Measurements from ENCODE around the gene SLC15A1.

The SLC15A1 gene

GRCh38 chr13:98779695-98780094, 27.2 kb upstream of the SLC15A1 start:
- H3K79me1 ChIP-seq (ENCODE audit: low read depth, low read length): no peaks in the 10 kb centered on the region
- no peak overlapping the region for H3K18ac ChIP-seq (ENCODE audit: low read length)
- H2AFZ ChIP-seq (ENCODE audit: low read length): no peak overlapping the region
- DNase-seq (ENCODE audit: low spot score): no peak
- no peak overlapping the region for H2BK5ac ChIP-seq (ENCODE audit: low read length)
- no peak overlapping the region for H2BK12ac ChIP-seq (ENCODE audit: low read length)
- H3K23ac ChIP-seq (ENCODE audit: low read depth, low read length, poor library complexity): no peak overlapping the region
- H3K9me3 ChIP-seq (replicated peaks in 1 of 2; ENCODE audit: control insufficient read depth in 2 of 2, insufficient read depth in 1 of 2, low read depth in 1 of 2, low read length in 2 of 2): peaks cover 0 to 2% of the 10 kb centered on the region in 2 donors
- no peak overlapping the region for H2BK120ac ChIP-seq (ENCODE audit: low read depth, low read length)
- no peak overlapping the region for H3K4me2 ChIP-seq (ENCODE audit: insufficient read depth, low read length, poor library complexity, severe bottlenecking)
- H3K9ac ChIP-seq (ENCODE audit: low read depth, low read length, poor library complexity): no peak overlapping the region
- no peak overlapping the region for H3K4me3 ChIP-seq (ENCODE audit: low read length in 2 of 2)
- H3K36me3 ChIP-seq (replicated peaks in 1 of 2; ENCODE audit: control insufficient read depth in 2 of 2, insufficient read depth in 2 of 2, low read length in 2 of 2): no peaks in the 10 kb centered on the region
- H3K14ac ChIP-seq (ENCODE audit: low read length): no peak overlapping the region
- H2AK5ac ChIP-seq (ENCODE audit: low read depth, low read length): no peak overlapping the region
- no peak overlapping the region for H2BK15ac ChIP-seq (ENCODE audit: low read length)
- H3K27me3 ChIP-seq (ENCODE audit: control insufficient read depth in 3 of 3, insufficient read depth in 3 of 3, low read depth in 1 of 3, low read length in 3 of 3): peaks cover 0 to 8% (median 0%) of the 10 kb centered on the region in 3 experiments
- H3K4me1 ChIP-seq (ENCODE audit: control insufficient read depth in 2 of 2, insufficient read depth in 1 of 2, low read depth in 1 of 2, low read length in 2 of 2): peaks cover 0 to 2% of the 10 kb centered on the region in 2 donors
- no CpG with 5 or more reads among the region's 1 CpG for WGBS, 2 donors (ENCODE audit: extremely low coverage in 2 of 2, insufficient read length in 2 of 2, insufficient replicate concordance in 1 of 2)
- no peak overlapping the region for H4K8ac ChIP-seq (ENCODE audit: low read depth, low read length)
- no peak overlapping the region for H3K4ac ChIP-seq (ENCODE audit: low read length)
- no peak overlapping the region for H3K27ac ChIP-seq (replicated peaks; ENCODE audit: low read length)
- H4K91ac ChIP-seq (ENCODE audit: low read depth, low read length, poor library complexity): no peak overlapping the region

GRCh38 chr13:98778749-98779148, 26.3 kb upstream of the SLC15A1 start:
- H4K91ac ChIP-seq (ENCODE audit: low read depth, low read length, poor library complexity): no peak overlapping the region
- H3K4me3 ChIP-seq (ENCODE audit: low read length in 2 of 2): no peak overlapping the region

GRCh38 chr13:98776644-98777043, 24.2 kb upstream of the SLC15A1 start:
- Histone ChIP-seq H3K23ac (ENCODE audit: low read depth, low read length, poor library complexity) (no peak overlapping the region), H3K9me3 (replicated peaks in 1 of 2; ENCODE audit: control insufficient read depth in 2 of 2, insufficient read depth in 1 of 2, low read depth in 1 of 2, low read length in 2 of 2) (no peaks in the 10 kb centered on the region), H2BK5ac (ENCODE audit: low read length) (no peak overlapping the region), H3K4ac (ENCODE audit: low read length) (no peak overlapping the region), H2BK15ac (ENCODE audit: low read length) (no peak overlapping the region), H2AFZ (ENCODE audit: low read length) (no peak overlapping the region), H3K27me3 (ENCODE audit: control insufficient read depth in 3 of 3, insufficient read depth in 3 of 3, low read depth in 1 of 3, low read length in 3 of 3) (no peaks in the 10 kb centered on the region), H2BK12ac (ENCODE audit: low read length) (no peak overlapping the region), H2AK5ac (ENCODE audit: low read depth, low read length) (no peak overlapping the region), H4K91ac (ENCODE audit: low read depth, low read length, poor library complexity) (no peak overlapping the region), H3K27ac (replicated peaks; ENCODE audit: low read length) (no peak overlapping the region), H3K4me3 (ENCODE audit: low read length in 2 of 2) (no peak overlapping the region), H3K4me1 (ENCODE audit: control insufficient read depth in 2 of 2, insufficient read depth in 1 of 2, low read depth in 1 of 2, low read length in 2 of 2) (no peaks in the 10 kb centered on the region), H3K79me1 (ENCODE audit: low read depth, low read length) (no peaks in the 10 kb centered on the region), H2BK120ac (ENCODE audit: low read depth, low read length) (no peak overlapping the region), H4K8ac (ENCODE audit: low read depth, low read length) (no peak overlapping the region), H3K18ac (ENCODE audit: low read length) (no peak overlapping the region), H3K9ac (ENCODE audit: low read depth, low read length, poor library complexity) (no peak overlapping the region), H3K36me3 (replicated peaks in 1 of 2; ENCODE audit: control insufficient read depth in 2 of 2, insufficient read depth in 2 of 2, low read length in 2 of 2) (no peaks in the 10 kb centered on the region), H3K14ac (ENCODE audit: low read length) (no peak overlapping the region), H3K4me2 (ENCODE audit: insufficient read depth, low read length, poor library complexity, severe bottlenecking) (no peak overlapping the region)
- no CpG with 5 or more reads among the region's 5 CpGs for WGBS, 2 donors (ENCODE audit: extremely low coverage in 2 of 2, insufficient read length in 2 of 2, insufficient replicate concordance in 1 of 2)
- DNase-seq (ENCODE audit: low spot score): no peak

More at GRCh38 chr13:98778749-98779148, 26.3 kb upstream of the SLC15A1 start:
- H3K27ac ChIP-seq (replicated peaks; ENCODE audit: low read length): no peak overlapping the region
- no peak overlapping the region for H2AK5ac ChIP-seq (ENCODE audit: low read depth, low read length)
- no peak overlapping the region for H3K4me2 ChIP-seq (ENCODE audit: insufficient read depth, low read length, poor library complexity, severe bottlenecking)
- H3K27me3 ChIP-seq (ENCODE audit: control insufficient read depth in 3 of 3, insufficient read depth in 3 of 3, low read depth in 1 of 3, low read length in 3 of 3): peaks cover 0 to 2% (median 0%) of the 10 kb centered on the region in 3 experiments
- H3K4ac ChIP-seq (ENCODE audit: low read length): no peak overlapping the region
- no peak overlapping the region for H2AFZ ChIP-seq (ENCODE audit: low read length)
- no peaks in the 10 kb centered on the region for H3K4me1 ChIP-seq (ENCODE audit: control insufficient read depth in 2 of 2, insufficient read depth in 1 of 2, low read depth in 1 of 2, low read length in 2 of 2)
- no peak overlapping the region for H3K14ac ChIP-seq (ENCODE audit: low read length)
- no peak overlapping the region for H4K8ac ChIP-seq (ENCODE audit: low read depth, low read length)
- DNase-seq (ENCODE audit: low spot score): no peak
- H3K79me1 ChIP-seq (ENCODE audit: low read depth, low read length): no peaks in the 10 kb centered on the region
- no peak overlapping the region for H2BK12ac ChIP-seq (ENCODE audit: low read length)
- H2BK5ac ChIP-seq (ENCODE audit: low read length): no peak overlapping the region
- H2BK15ac ChIP-seq (ENCODE audit: low read length): no peak overlapping the region
- H3K9me3 ChIP-seq (replicated peaks in 1 of 2; ENCODE audit: control insufficient read depth in 2 of 2, insufficient read depth in 1 of 2, low read depth in 1 of 2, low read length in 2 of 2): no peaks in the 10 kb centered on the region
- no peaks in the 10 kb centered on the region for H3K36me3 ChIP-seq (replicated peaks in 1 of 2; ENCODE audit: control insufficient read depth in 2 of 2, insufficient read depth in 2 of 2, low read length in 2 of 2)
- no peak overlapping the region for H3K18ac ChIP-seq (ENCODE audit: low read length)
- WGBS, 2 donors (ENCODE audit: extremely low coverage in 2 of 2, insufficient read length in 2 of 2, insufficient replicate concordance in 1 of 2): no CpG with 5 or more reads among the region's 8 CpGs
- no peak overlapping the region for H3K9ac ChIP-seq (ENCODE audit: low read depth, low read length, poor library complexity)
- H3K23ac ChIP-seq (ENCODE audit: low read depth, low read length, poor library complexity): no peak overlapping the region
- no peak overlapping the region for H2BK120ac ChIP-seq (ENCODE audit: low read depth, low read length)

- Histone ChIP-seq H3K18ac (ENCODE audit: low read length) (no peak overlapping the region), H2BK120ac (ENCODE audit: low read depth, low read length) (no peak overlapping the region), H3K4me3 (ENCODE audit: low read length in 2 of 2) (peak overlapping the region in 1 of 2 donors; percentile 52), H3K9me3 (replicated peaks in 1 of 2; ENCODE audit: control insufficient read depth in 2 of 2, insufficient read depth in 1 of 2, low read depth in 1 of 2, low read length in 2 of 2) (no peaks in the 10 kb centered on the region), H3K79me1 (ENCODE audit: low read depth, low read length) (no peaks in the 10 kb centered on the region), H3K4ac (ENCODE audit: low read length) (no peak overlapping the region), H3K14ac (ENCODE audit: low read length) (no peak overlapping the region), H2BK15ac (ENCODE audit: low read length) (no peak overlapping the region), H3K4me2 (ENCODE audit: insufficient read depth, low read length, poor library complexity, severe bottlenecking) (no peak overlapping the region), H4K8ac (ENCODE audit: low read depth, low read length) (no peak overlapping the region), H2BK5ac (ENCODE audit: low read length) (no peak overlapping the region), H3K27ac (replicated peaks; ENCODE audit: low read length) (no peak overlapping the region), H2AK5ac (ENCODE audit: low read depth, low read length) (no peak overlapping the region), H2BK12ac (ENCODE audit: low read length) (no peak overlapping the region), H4K91ac (ENCODE audit: low read depth, low read length, poor library complexity) (no peak overlapping the region), H2AFZ (ENCODE audit: low read length) (no peak overlapping the region), H3K27me3 (ENCODE audit: control insufficient read depth in 3 of 3, insufficient read depth in 3 of 3, low read depth in 1 of 3, low read length in 3 of 3) (no peaks in the 10 kb centered on the region), H3K23ac (ENCODE audit: low read depth, low read length, poor library complexity) (no peak overlapping the region), H3K9ac (ENCODE audit: low read depth, low read length, poor library complexity) (no peak overlapping the region), H3K36me3 (replicated peaks in 1 of 2; ENCODE audit: control insufficient read depth in 2 of 2, insufficient read depth in 2 of 2, low read length in 2 of 2) (no peaks in the 10 kb centered on the region), H3K4me1 (ENCODE audit: control insufficient read depth in 2 of 2, insufficient read depth in 1 of 2, low read depth in 1 of 2, low read length in 2 of 2) (no peaks in the 10 kb centered on the region)
- no peak for DNase-seq (ENCODE audit: low spot score)
- no CpG with 5 or more reads among the region's 22 CpGs for WGBS, 2 donors (ENCODE audit: extremely low coverage in 2 of 2, insufficient read length in 2 of 2, insufficient replicate concordance in 1 of 2)
Observed at GRCh38 chr13:98775844-98776598, 23.5 kb upstream of the SLC15A1 start.
